NCI-H774 (cell line): ENCODE data around the gene USP4.
"Not testable (repeated sequence)": the region's sequence is repeated elsewhere in the genome, so short reads cannot be mapped to it uniquely, and the experiment has no call there.

Source experiments
- DNase-seq: peaks from one replicate; lab custom pipeline; 2025; lab: John Stamatoyannopoulos, UW

Gene USP4

GRCh38 chr3:49253512-49253911 is 86.3 kb downstream of the USP4 start:
- DNase-seq: no peak

- DNase-seq: no peak
Observed at GRCh38 chr3:49248840-49249227, 91.0 kb downstream of the USP4 start.

DNA sequence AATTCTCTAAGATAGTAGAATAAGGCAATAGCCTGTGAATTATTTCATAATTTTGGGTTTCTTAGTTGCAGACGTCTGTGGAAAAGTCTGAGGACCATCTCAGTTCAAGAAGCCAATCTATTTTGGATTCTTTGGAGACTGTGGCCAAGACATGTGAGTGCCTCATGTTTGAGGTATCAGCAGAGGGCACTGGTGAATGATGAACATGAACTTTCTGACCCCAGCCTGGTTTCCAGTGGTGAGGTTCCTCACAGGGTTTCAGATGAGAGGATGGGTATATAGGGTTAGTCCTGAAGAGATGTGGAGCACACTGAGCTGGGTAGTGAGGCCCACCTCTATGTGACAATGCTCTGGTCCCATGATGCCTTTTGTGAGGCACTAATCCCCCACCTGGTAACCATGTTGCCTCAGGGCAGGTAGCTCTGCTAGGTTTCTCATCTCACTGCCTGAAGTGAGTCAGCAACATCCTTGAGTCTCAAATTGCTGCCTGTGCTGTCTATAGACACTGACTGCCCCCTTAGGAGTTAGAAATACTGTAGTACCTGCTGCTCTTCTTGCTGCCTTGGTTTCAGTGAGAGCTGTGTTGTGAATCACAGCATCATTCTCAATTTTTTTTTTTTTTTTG is 95.2 kb downstream of the USP4 start:
- DNase-seq: no peak

DNA sequence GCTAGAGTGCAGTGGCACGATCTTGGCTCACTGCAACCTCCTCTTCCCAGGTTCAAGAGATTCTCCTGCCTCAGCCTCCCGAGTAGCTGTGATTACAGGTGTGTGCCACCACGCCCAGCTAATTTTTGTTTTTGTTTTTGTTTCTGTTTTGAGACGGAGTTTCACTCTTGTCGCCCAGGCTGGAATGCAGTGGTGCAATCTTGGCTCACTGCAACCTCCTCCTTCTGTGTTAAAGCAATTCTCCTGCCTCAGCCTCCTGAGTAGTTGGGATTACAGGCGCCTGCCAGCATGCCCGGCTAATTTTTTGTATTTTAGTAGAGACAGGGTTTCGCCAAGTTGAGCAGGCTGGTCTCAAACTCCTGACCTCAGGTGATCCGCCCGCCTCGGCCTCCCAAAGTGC is 99.8 kb downstream of the USP4 start:
- DNase-seq: not testable (repeated sequence)

GRCh38 chr3:49238274-49239127 is 101.4 kb downstream of the USP4 start:
- DNase-seq: no peak

DNA sequence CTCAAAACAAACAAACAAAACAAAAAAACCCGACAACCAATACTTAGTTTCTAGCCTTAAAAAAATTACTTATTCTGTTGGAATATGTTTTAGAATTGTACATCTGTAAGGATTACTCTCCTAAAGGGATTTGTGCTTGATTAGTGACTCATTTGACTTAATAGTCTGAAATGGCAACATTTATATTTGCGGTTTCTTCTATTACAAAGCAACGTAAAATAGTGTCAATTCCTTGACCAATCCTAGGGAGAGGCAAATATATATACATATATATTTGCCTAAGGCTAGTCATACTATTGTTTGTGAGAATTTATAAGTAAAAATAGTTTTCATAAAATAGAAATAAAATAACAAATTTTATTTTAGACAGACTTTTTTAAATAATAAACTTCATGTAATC is 102.5 kb downstream of the USP4 start:
- no peak for DNase-seq

GRCh38 chr3:49236226-49236625 is 103.6 kb downstream of the USP4 start:
- no peak for DNase-seq

GRCh38 chr3:49228817-49229216 is 111.0 kb downstream of the USP4 start:
- not testable (repeated sequence) for DNase-seq
